ENCODE data around the gene DNAJB11. TPM values are rescaled to one million over a fixed set of nuclear protein-coding genes. Genes with fewer than 3 reads are reported as not detected.

The DNAJB11 gene
- polyA plus RNA-seq, 12 donors, result 31.9 to 50.3 (median 44.9) TPM; not detected in 1

GRCh38 chr3:186592682-186593081 lies 22.2 kb downstream of the DNAJB11 start:
- no peak for DNase-seq

- no peak for DNase-seq
Observed at GRCh38 chr3:186593862-186594261, 23.3 kb downstream of the DNAJB11 start.

GRCh38 chr3:186594591-186595113 lies 24.1 kb downstream of the DNAJB11 start:
- no peak for DNase-seq

GRCh38 chr3:186596568-186597287 lies 26.2 kb downstream of the DNAJB11 start:
- no peak for DNase-seq

GRCh38 chr3:186598108-186598784 lies 27.7 kb downstream of the DNAJB11 start:
- no peak for DNase-seq

- no peak for DNase-seq
Observed at GRCh38 chr3:186598794-186599141, 28.2 kb downstream of the DNAJB11 start.

- no peak for DNase-seq
Observed at GRCh38 chr3:186599142-186599784, 28.7 kb downstream of the DNAJB11 start.

- no peak for DNase-seq
Observed at GRCh38 chr3:186599785-186600166, 29.3 kb downstream of the DNAJB11 start.

- DNase-seq, result no peak
Observed at GRCh38 chr3:186600896-186601295, 30.4 kb downstream of the DNAJB11 start.

- no peak for DNase-seq
Observed at GRCh38 chr3:186603159-186603558, 32.6 kb downstream of the DNAJB11 start.

GRCh38 chr3:186605078-186605477 lies 34.6 kb downstream of the DNAJB11 start:
- DNase-seq, result no peak

GRCh38 chr3:186605561-186606545 lies 35.3 kb downstream of the DNAJB11 start:
- no peak for DNase-seq

GRCh38 chr3:186608624-186609215 lies 38.2 kb downstream of the DNAJB11 start:
- DNase-seq, result no peak

- no peak for DNase-seq
Observed at GRCh38 chr3:186609247-186609868, 38.8 kb downstream of the DNAJB11 start.

GRCh38 chr3:186612065-186612464 lies 41.5 kb downstream of the DNAJB11 start:
- no peak for DNase-seq

GRCh38 chr3:186612721-186613636 lies 42.5 kb downstream of the DNAJB11 start, which contains the start of gene AHSG:
Gene AHSG (plus strand): TSS chr3:186613060. CDS start chr3:186613142, 82 bp downstream.
- no peak for DNase-seq

GRCh38 chr3:186613637-186614265 lies 43.2 kb downstream of the DNAJB11 start:
- DNase-seq, result no peak

- DNase-seq, result no peak
Observed at GRCh38 chr3:186614266-186614596, 43.7 kb downstream of the DNAJB11 start.

Measured in muscle of arm (tissue), 12 donors.